Calu3 (cell line): ENCODE data around the gene GPSM3. TPM values are rescaled to one million over a fixed set of nuclear protein-coding genes. Genes with fewer than 3 reads are reported as not detected.
A peak's percentile ranks its signal among the peaks of the same experiment; 100 is the strongest.

ENCODE experiments used
- BruUV-seq: library from RNA; stranded (reverse); fragments of 400-500 nt; replicated peaks from 2 replicates; lab custom pipeline; 2021; lab: Mats Ljungman, UMichigan
- CTCF ChIA-PET: fragments of 300-600 bp; sonication (Branson Sonifier 250); formaldehyde crosslinking; loops from one replicate; lab custom pipeline; 2022; ENCODE audit warnings: antibody characterized with exemption; lab: Charles Lee
- DNase-seq: peaks from one replicate; pipeline ENCODE4 v3.0.0; 2022
- H3K27ac Mint-ChIP-seq: one replicate; pipeline ENCODE4 v1.8.0; 2022; ENCODE audit warnings: mixed read lengths; ENCODE audit not compliant: unreplicated experiment
- H3K27me3 Mint-ChIP-seq: one replicate; pipeline ENCODE4 v1.8.0; 2022; ENCODE audit warnings: mixed read lengths; ENCODE audit not compliant: unreplicated experiment
- H3K36me3 Mint-ChIP-seq: one replicate; pipeline ENCODE4 v1.8.0; 2022; ENCODE audit warnings: mild to moderate bottlenecking, moderate library complexity, mixed read lengths; ENCODE audit not compliant: insufficient read depth, unreplicated experiment
- H3K4me1 Mint-ChIP-seq: one replicate; pipeline ENCODE4 v1.8.0; 2022; ENCODE audit warnings: mild to moderate bottlenecking, low read depth, mixed read lengths; ENCODE audit not compliant: unreplicated experiment
- H3K4me3 Mint-ChIP-seq: one replicate; pipeline ENCODE4 v1.8.0; 2022; ENCODE audit warnings: mild to moderate bottlenecking, low read depth, moderate library complexity, mixed read lengths; ENCODE audit not compliant: unreplicated experiment
- H3K9me3 Mint-ChIP-seq: one replicate; pipeline ENCODE4 v1.8.0; 2022; ENCODE audit warnings: low read depth, mixed read lengths; ENCODE audit not compliant: unreplicated experiment
- CTCF ChIP-seq: fragments of 200-600 bp; IDR thresholded peaks from one replicate; pipeline ENCODE4 v1.8.0; 2022; ENCODE audit warnings: antibody characterized with exemption; ENCODE audit not compliant: unreplicated experiment
- intact Hi-C: fragments of 100-400 bp; cut with micrococcal nuclease; formaldehyde crosslinking; loops from one replicate; pipeline ENCODE4 v1.10.0; 2022; ENCODE audit not compliant: unreplicated experiment
- total RNA-seq: library from RNA; stranded (reverse); gene quantifications from 2 replicates; pipeline ENCODE4 v1.2.3, GENCODE V29; 2022

Gene GPSM3
- total RNA-seq, 1 experiment from 2014 or later = 6.2 TPM

GRCh38 chr6:32177788-32178546, 14.5 kb downstream of the GPSM3 start, which contains the start of gene RNF5:
TSS of gene RNF5 (plus strand) at chr6:32178405. CDS start at chr6:32178512, 107 bp downstream.
- Mint-ChIP-seq H3K4me1 (peaks cover 43% of the 10 kb centered on the region), H3K4me3 (peak within 1 kb of the TSS; percentile 82), H3K36me3 (peaks cover 72% of the 10 kb centered on the region), H3K9me3 (no peaks in the 10 kb centered on the region), H3K27me3 (no peaks in the 10 kb centered on the region), H3K27ac (peak within 1 kb of the TSS; percentile 62)
- intact Hi-C loops = loop anchor here (2.0 to 5.0 kb wide), 2 partner anchors 59 to 221 kb away; partner anchors contain the start of genes NELFE and SKIC2
- BruUV-seq = no TSS peak
- TF ChIP-seq CTCF = no peak
- CTCF ChIA-PET = interaction anchor here (0.6 to 2.5 kb wide), 12 partner anchors 11 to 683 kb away, joined by 3 to 32 read pairs (median 3); partner anchors contain the start of genes ATF6B, NEU1 and PBX2
- peak; percentile 99 for DNase-seq

GRCh38 chr6:32177183-32177787, 15.2 kb downstream of the GPSM3 start:
- H3K27ac Mint-ChIP-seq = peak overlapping the region; percentile 62
- peak; percentile 65 for DNase-seq
- BruUV-seq = TSS peak; percentile 46

GRCh38 chr6:32176476-32177182, 15.8 kb downstream of the GPSM3 start:
- peaks cover 48% of the 10 kb centered on the region for H3K4me1 Mint-ChIP-seq
- TF ChIP-seq CTCF = no peak
- H3K4me3 Mint-ChIP-seq = peak overlapping the region; percentile 82
- H3K27me3 Mint-ChIP-seq = no peaks in the 10 kb centered on the region
- CTCF ChIA-PET = interaction anchor here (0.6 to 2.5 kb wide), 7 partner anchors 14 to 735 kb away, joined by 3 to 32 read pairs (median 6); partner anchors contain the start of genes ATF6B and PBX2
- intact Hi-C loops = loop anchor here (2.0 to 5.0 kb wide), 2 partner anchors 58 to 219 kb away; partner anchors contain the start of genes NELFE and SKIC2
- no peaks in the 10 kb centered on the region for H3K9me3 Mint-ChIP-seq
- DNase-seq = no peak
- peaks cover 67% of the 10 kb centered on the region for H3K36me3 Mint-ChIP-seq
- no TSS peak for BruUV-seq
- H3K27ac Mint-ChIP-seq = peak overlapping the region; percentile 62

More at GRCh38 chr6:32177183-32177787, 15.2 kb downstream of the GPSM3 start:
- peaks cover 67% of the 10 kb centered on the region for H3K36me3 Mint-ChIP-seq
- no peaks in the 10 kb centered on the region for H3K9me3 Mint-ChIP-seq
- intact Hi-C loops = loop anchor here (2.0 to 5.0 kb wide), 2 partner anchors 58 to 220 kb away; partner anchors contain the start of genes NELFE and SKIC2
- peaks cover 48% of the 10 kb centered on the region for H3K4me1 Mint-ChIP-seq
- H3K27me3 Mint-ChIP-seq = no peaks in the 10 kb centered on the region
- TF ChIP-seq CTCF = no peak
- CTCF ChIA-PET = interaction anchor here (0.6 to 2.5 kb wide), 12 partner anchors 11 to 735 kb away, joined by 3 to 32 read pairs (median 4); partner anchors contain the start of genes ATF6B, NEU1 and PBX2
- peak overlapping the region; percentile 82 for H3K4me3 Mint-ChIP-seq
